Stimulated activated CD4-positive, alpha-beta T cell treated with anti-CD3 and anti-CD28 coated beads, Interleukin-4, amount 100 ng/mL, for 24 hours (primary cell): ENCODE measurements around the gene TCF7L2.
A peak's percentile ranks its signal among the peaks of the same experiment; 100 is the strongest.
"Not testable (repeated sequence)": the region's sequence is repeated elsewhere in the genome, so short reads cannot be mapped to it uniquely, and the experiment has no call there.

ENCODE experiments used
- DNase-seq: peaks from one replicate; pipeline ENCODE4 v3.0.0-alpha.2; 2020

TCF7L2 gene

GRCh38 chr10:113103131-113103840, 153.2 kb downstream of the TCF7L2 start:
- DNase-seq: no peak

- no peak for DNase-seq
These were observed 154.0 kb downstream of the TCF7L2 start for GRCh38 chr10:113104047-113104446.

GRCh38 chr10:113108194-113108835, 158.3 kb downstream of the TCF7L2 start:
- DNase-seq: peak; percentile 15

GRCh38 chr10:113108948-113109347, 158.9 kb downstream of the TCF7L2 start:
- DNase-seq: no peak

- DNase-seq: not testable (repeated sequence)
These were observed 159.4 kb downstream of the TCF7L2 start for GRCh38 chr10:113109482-113109881.

GRCh38 chr10:113111260-113111659, 161.2 kb downstream of the TCF7L2 start:
- no peak for DNase-seq

- no peak for DNase-seq
These were observed 162.1 kb downstream of the TCF7L2 start for GRCh38 chr10:113111900-113112853.

- DNase-seq: no peak
These were observed 163.2 kb downstream of the TCF7L2 start for GRCh38 chr10:113113241-113113640.

GRCh38 chr10:113113918-113114317, 163.9 kb downstream of the TCF7L2 start:
- DNase-seq: no peak

GRCh38 chr10:113115556-113115955, 165.5 kb downstream of the TCF7L2 start:
- no peak for DNase-seq

- DNase-seq: no peak
These were observed 168.8 kb downstream of the TCF7L2 start for GRCh38 chr10:113118882-113119281.

GRCh38 chr10:113119801-113120200, 169.8 kb downstream of the TCF7L2 start:
- no peak for DNase-seq

GRCh38 chr10:113121153-113121552, 171.1 kb downstream of the TCF7L2 start:
- DNase-seq: no peak

- DNase-seq: no peak
These were observed 172.9 kb downstream of the TCF7L2 start for GRCh38 chr10:113122947-113123346.

GRCh38 chr10:113124724-113125123, 174.7 kb downstream of the TCF7L2 start:
- DNase-seq: no peak

- DNase-seq: no peak
These were observed 175.6 kb downstream of the TCF7L2 start for GRCh38 chr10:113125612-113126011.

GRCh38 chr10:113126229-113127201, 176.5 kb downstream of the TCF7L2 start:
- peak; percentile 33 for DNase-seq

GRCh38 chr10:113127261-113127900, 177.3 kb downstream of the TCF7L2 start:
- no peak for DNase-seq

GRCh38 chr10:113127901-113128283, 177.8 kb downstream of the TCF7L2 start:
- no peak for DNase-seq

GRCh38 chr10:113128450-113129070, 178.5 kb downstream of the TCF7L2 start:
- DNase-seq: no peak

GRCh38 chr10:113129117-113129516, 179.1 kb downstream of the TCF7L2 start:
- no peak for DNase-seq
